22Rv1 (cell line): ENCODE measurements around the gene FBXL19.

Experiments
- ZFX ChIP-seq: fragments of 450-650 bp; IDR thresholded peaks from 2 replicates; pipeline ENCODE4 v1.6.1; 2017; ENCODE audit warnings: antibody characterized with exemption, borderline replicate concordance
- TF ChIP-seq, protein P1 (sequence below): fragments of 450-650 bp; IDR thresholded peaks from 2 replicates; pipeline ENCODE4 v1.5.1; 2017; ENCODE audit warnings: mild to moderate bottlenecking

DNA sequence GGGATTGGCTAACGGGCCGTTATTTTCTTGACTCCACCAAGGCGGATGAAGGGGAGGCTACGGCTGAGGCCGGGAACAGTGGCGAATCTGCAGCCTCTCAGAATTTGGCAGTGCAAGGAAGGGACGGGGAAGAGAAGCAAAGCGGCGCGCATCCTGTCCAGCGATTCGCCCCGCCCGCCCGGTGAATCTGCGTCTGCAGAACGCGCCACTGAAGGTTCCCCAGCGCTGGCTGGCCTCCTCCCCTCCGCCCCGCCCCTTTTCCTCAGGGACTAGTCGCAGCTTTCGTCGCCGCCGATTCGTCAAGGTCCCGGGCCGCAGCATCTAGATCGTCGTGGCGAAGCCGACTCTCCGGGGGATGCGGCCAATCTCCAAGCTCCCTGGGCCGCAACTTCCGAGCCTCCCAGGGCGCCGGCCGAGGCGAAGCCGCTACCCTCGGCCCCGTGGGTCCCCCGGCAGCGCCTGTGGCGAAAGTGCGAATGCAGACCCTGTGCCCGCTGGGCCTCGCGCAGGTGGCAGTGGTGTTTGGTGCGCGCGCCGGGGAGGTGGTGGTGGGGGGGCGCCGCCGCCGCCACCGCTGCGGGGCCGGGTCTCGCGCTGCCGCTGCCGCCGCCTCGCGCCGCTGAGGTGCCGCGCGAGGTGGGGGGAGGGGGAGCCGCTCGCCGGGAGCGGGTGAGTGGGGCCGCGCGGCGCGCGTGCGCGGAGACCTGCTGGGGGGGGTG, 34.2 kb downstream of the FBXL19 start, which contains the start of gene SETD1A:
- TF ChIP-seq, protein P1, sequence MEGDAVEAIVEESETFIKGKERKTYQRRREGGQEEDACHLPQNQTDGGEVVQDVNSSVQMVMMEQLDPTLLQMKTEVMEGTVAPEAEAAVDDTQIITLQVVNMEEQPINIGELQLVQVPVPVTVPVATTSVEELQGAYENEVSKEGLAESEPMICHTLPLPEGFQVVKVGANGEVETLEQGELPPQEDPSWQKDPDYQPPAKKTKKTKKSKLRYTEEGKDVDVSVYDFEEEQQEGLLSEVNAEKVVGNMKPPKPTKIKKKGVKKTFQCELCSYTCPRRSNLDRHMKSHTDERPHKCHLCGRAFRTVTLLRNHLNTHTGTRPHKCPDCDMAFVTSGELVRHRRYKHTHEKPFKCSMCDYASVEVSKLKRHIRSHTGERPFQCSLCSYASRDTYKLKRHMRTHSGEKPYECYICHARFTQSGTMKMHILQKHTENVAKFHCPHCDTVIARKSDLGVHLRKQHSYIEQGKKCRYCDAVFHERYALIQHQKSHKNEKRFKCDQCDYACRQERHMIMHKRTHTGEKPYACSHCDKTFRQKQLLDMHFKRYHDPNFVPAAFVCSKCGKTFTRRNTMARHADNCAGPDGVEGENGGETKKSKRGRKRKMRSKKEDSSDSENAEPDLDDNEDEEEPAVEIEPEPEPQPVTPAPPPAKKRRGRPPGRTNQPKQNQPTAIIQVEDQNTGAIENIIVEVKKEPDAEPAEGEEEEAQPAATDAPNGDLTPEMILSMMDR: no peak
- no peak for TF ChIP-seq ZFX
